Thyroid gland (tissue), 4 donors: ENCODE data around the gene SLC1A5. TPM values are rescaled to one million over a fixed set of nuclear protein-coding genes. Genes with fewer than 3 reads are reported as not detected.

Experiments used
- DNase-seq, 2 donors: peaks; one replicate each; pipeline ENCODE4 v3.0.0-alpha.2; 2019
- H3K27ac ChIP-seq, 3 donors: fragments of 200-600 bp; sonication (generic); 1 replicate in 2 of 3; 2 replicates in 1 of 3; pipeline ENCODE4 v1.5.1; 2016 to 2019; ENCODE audit warnings: mild to moderate bottlenecking in 1 of 3, moderate library complexity in 1 of 3
- H3K27me3 ChIP-seq: fragments of 200-600 bp; sonication (generic); one replicate; pipeline ENCODE4 v1.5.1; 2019
- H3K36me3 ChIP-seq, 2 donors: fragments of 200-600 bp; sonication (generic); one replicate each; pipeline ENCODE4 v1.5.1; 2016 to 2019
- H3K4me1 ChIP-seq, 2 donors: fragments of 200-600 bp; sonication (generic); one replicate each; pipeline ENCODE4 v1.5.1; 2017 to 2019
- H3K4me3 ChIP-seq, 3 donors: fragments of 200-600 bp; sonication (generic); replicated peaks in 1 of 3; 1 replicate in 2 of 3; 2 replicates in 1 of 3; pipeline ENCODE4 v1.5.1; 2016; ENCODE audit warnings: mild to moderate bottlenecking in 1 of 3
- H3K9me3 ChIP-seq: fragments of 200-600 bp; sonication (generic); one replicate; pipeline ENCODE4 v1.5.1; 2017
- POLR2A ChIP-seq, 2 donors: fragments of 450-650 bp; IDR thresholded peaks; one replicate each; pipeline ENCODE4 v1.6.1; 2017; ENCODE audit warnings: antibody characterized with exemption in 2 of 2, mild to moderate bottlenecking in 2 of 2, moderate library complexity in 1 of 2
- WGBS, 2 donors: methylation state at CpG; one replicate each; pipeline ENCODE4 v1.1.5; 2017; 5-methylcytosine and 5-hydroxymethylcytosine counted together
- intact Hi-C: fragments of 100-400 bp; cut with DNase I; formaldehyde crosslinking; loops from one replicate; pipeline ENCODE4 v1.15.1; 2023
- total RNA-seq, 4 donors: library from RNA; depleted of rRNA; stranded (reverse); fragments of >200 nt; gene quantifications; one replicate each; pipeline ENCODE4 v1.2.3, GENCODE V29; 2016
- TF ChIP-seq, protein P1 (sequence below), 6 experiments: fragments of 200-600 bp in 3 of 6; fragments of 450-650 bp in 3 of 6; sonication (generic) in 3 of 6; IDR thresholded peaks; one replicate each; pipeline ENCODE4 v1.5.1; 2016 to 2019; ENCODE audit warnings: antibody characterized with exemption in 6 of 6, mild to moderate bottlenecking in 2 of 6, inconsistent platforms in 1 of 6, moderate library complexity in 1 of 6

SLC1A5 gene
- total RNA-seq, 4 donors from 2014 or later, result 9.3 to 18.5 (median 11.8) TPM

- Histone ChIP-seq H3K4me3 (peak within 1 kb of the TSS; percentile 62 to 99 (median 66)), H3K4me1 (peaks cover 9 to 35% of the 10 kb centered on the region in 2 donors), H3K36me3 (no peaks in the 10 kb centered on the region), H3K27me3 (no peaks in the 10 kb centered on the region), H3K27ac (peak within 1 kb of the TSS; percentile 71 to 90 (median 85)), H3K9me3 (no peaks in the 10 kb centered on the region)
- intact Hi-C loops, result loop anchor here (5.0 kb wide), 1 partner anchor 33 kb away; no protein-coding TSS in a partner anchor
- WGBS, 2 donors, result 1% methylated on average over 18 to 27 of the region's 68 CpGs
- peak in 1 of 2 donors; percentile 25 for DNase-seq
- no peak for TF ChIP-seq POLR2A (IDR thresholded peaks at IDR 0.05)
- TF ChIP-seq, protein P1, sequence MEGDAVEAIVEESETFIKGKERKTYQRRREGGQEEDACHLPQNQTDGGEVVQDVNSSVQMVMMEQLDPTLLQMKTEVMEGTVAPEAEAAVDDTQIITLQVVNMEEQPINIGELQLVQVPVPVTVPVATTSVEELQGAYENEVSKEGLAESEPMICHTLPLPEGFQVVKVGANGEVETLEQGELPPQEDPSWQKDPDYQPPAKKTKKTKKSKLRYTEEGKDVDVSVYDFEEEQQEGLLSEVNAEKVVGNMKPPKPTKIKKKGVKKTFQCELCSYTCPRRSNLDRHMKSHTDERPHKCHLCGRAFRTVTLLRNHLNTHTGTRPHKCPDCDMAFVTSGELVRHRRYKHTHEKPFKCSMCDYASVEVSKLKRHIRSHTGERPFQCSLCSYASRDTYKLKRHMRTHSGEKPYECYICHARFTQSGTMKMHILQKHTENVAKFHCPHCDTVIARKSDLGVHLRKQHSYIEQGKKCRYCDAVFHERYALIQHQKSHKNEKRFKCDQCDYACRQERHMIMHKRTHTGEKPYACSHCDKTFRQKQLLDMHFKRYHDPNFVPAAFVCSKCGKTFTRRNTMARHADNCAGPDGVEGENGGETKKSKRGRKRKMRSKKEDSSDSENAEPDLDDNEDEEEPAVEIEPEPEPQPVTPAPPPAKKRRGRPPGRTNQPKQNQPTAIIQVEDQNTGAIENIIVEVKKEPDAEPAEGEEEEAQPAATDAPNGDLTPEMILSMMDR (IDR thresholded peaks at IDR 0.05), result no peak
Observed at GRCh38 chr19:46745521-46746280, 42.7 kb downstream of the SLC1A5 start, which contains the start of gene FKRP. Gene FKRP, plus strand, starts transcription at chr19:46746057. Its CDS starts 9,394 bp downstream, at chr19:46755451.

DNA sequence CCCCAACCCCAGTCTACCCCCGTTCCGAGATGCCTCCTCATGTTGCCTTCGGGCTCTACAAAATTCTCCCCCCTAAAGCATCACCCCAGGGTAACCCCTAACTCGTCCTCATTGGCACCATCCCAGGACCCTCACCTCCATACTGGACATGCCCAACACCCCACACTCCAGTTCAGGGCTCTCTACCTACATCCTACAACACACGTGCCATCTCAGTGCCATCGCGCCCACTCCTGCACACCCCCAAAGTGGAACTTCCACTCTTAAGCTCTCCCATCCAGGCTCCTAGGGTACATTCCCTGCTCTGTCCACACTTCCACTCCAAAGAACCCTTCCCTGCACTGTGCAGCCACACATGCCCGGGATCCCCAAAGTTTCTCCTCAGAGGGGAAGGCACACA, 43.4 kb downstream of the SLC1A5 start:
- intact Hi-C loops, result loop anchor here (5.0 kb wide), 1 partner anchor 33 kb away; no protein-coding TSS in a partner anchor
- Histone ChIP-seq H3K36me3 (no peaks in the 10 kb centered on the region), H3K27ac (peak overlapping the region in 1 of 3 donors; percentile 81), H3K9me3 (no peaks in the 10 kb centered on the region), H3K4me1 (peaks cover 9 to 35% of the 10 kb centered on the region in 2 donors), H3K4me3 (peak overlapping the region; percentile 29 to 99 (median 66)), H3K27me3 (no peaks in the 10 kb centered on the region)
- DNase-seq, result no peak
- 20 to 26% methylated on average over 8 of the region's 8 CpGs for WGBS, 2 donors
- TF ChIP-seq, protein P1 (IDR thresholded peaks at IDR 0.05), result no peak
- TF ChIP-seq POLR2A (IDR thresholded peaks at IDR 0.05), result no peak

DNA sequence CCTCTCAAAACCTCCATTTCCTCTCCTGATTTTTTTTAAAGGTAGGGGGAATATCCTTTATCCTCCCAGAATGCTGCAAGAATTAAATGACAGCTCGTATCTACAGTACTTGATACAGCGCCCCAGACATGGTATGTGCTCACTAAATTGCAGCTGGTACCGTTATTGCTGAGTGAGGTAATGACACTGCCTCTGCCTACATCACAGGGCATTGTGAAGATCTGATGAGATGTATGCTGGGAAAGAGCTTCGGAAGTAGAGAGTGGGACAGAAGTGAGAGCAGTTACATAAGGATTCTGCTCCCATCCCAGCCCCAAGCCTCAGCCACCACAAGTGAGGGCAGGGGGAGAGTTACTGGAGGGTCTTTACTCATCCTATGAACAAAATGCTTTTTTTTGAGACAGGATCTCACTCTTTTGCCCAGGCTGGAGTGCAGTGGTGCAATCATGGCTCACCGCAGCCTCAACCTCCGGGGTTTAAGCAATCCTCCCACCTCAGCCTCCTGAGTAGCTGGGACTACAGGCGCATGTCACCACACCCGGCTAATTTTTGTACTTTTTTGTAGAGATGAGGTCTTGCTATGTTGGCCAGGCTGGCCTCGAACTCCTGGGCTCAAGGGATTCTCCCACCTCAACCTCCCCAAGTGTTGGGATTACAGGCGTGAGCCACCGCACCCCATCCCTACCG, 44.2 kb downstream of the SLC1A5 start:
- no peaks in the 10 kb centered on the region for H3K9me3 ChIP-seq
- H3K27ac ChIP-seq, result no peak overlapping the region
- DNase-seq, result no peak
- intact Hi-C loops, result no loop called here
- no peaks in the 10 kb centered on the region for H3K36me3 ChIP-seq
- peaks cover 9 to 35% of the 10 kb centered on the region in 2 donors for H3K4me1 ChIP-seq
- 93 to 95% methylated on average over 12 of the region's 12 CpGs for WGBS, 2 donors
- no peak overlapping the region for H3K4me3 ChIP-seq
- TF ChIP-seq, protein P1 (IDR thresholded peaks at IDR 0.05), result no peak
- TF ChIP-seq POLR2A (IDR thresholded peaks at IDR 0.05), result no peak
- H3K27me3 ChIP-seq, result no peaks in the 10 kb centered on the region

DNA sequence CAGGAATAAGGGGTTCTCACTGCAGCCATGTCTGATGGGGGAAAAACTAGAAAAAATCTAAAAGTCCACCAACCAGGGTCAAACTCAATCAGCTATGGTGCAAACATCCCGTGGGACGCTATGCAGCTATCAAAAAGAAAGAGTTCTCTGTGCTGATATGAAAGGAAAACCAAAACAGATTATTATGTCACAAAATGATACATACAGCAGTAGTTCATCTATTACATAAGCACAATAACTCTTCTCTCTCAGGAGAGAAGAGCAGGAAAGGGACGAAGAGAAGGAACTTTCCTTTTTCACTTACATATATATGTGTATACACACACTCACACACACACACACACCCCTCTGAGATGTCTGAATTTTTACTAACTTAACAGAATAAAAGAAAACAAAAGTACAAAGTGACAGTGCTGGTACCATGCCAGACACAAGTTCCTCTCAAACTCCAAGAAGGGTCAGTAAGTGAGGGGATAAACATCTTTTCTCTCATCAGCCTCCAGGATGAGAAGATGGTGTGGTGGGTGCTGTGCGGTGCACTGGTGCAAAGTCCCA, 45.4 kb downstream of the SLC1A5 start:
- no peaks in the 10 kb centered on the region for H3K27me3 ChIP-seq
- intact Hi-C loops, result no loop called here
- no peak overlapping the region for H3K4me3 ChIP-seq
- H3K27ac ChIP-seq, result no peak overlapping the region
- WGBS, 2 donors, result 82 to 84% methylated on average over 4 of the region's 4 CpGs
- peaks cover 9 to 35% of the 10 kb centered on the region in 2 donors for H3K4me1 ChIP-seq
- no peak for DNase-seq
- no peaks in the 10 kb centered on the region for H3K9me3 ChIP-seq
- peaks cover 0 to under 1% of the 10 kb centered on the region in 2 donors for H3K36me3 ChIP-seq
- TF ChIP-seq, protein P1 (IDR thresholded peaks at IDR 0.05), result no peak
- no peak for TF ChIP-seq POLR2A (IDR thresholded peaks at IDR 0.05)
